GM18511 (cell line): ENCODE measurements around the gene PITPNM1.

Source experiments
- ATAC-seq: cut with Tn5 transposase; IDR thresholded peaks from one replicate; pipeline ENCODE4 v1.9.1; 2021; ENCODE audit warnings: mild to moderate bottlenecking, moderate library complexity; ENCODE audit not compliant: unreplicated experiment

PITPNM1 gene

GRCh38 chr11:67504005-67504949, 886 bp downstream of the PITPNM1 start:
- ATAC-seq, result no peak

- ATAC-seq, result no peak
These were observed 1.8 kb downstream of the PITPNM1 start for GRCh38 chr11:67503119-67504004.

GRCh38 chr11:67502328-67502979, 2.7 kb downstream of the PITPNM1 start:
- no peak for ATAC-seq

GRCh38 chr11:67501854-67502253, 3.3 kb downstream of the PITPNM1 start:
- no peak for ATAC-seq

GRCh38 chr11:67500831-67501715, 4.1 kb downstream of the PITPNM1 start:
- ATAC-seq, result no peak

GRCh38 chr11:67500484-67500821, 4.7 kb downstream of the PITPNM1 start:
- ATAC-seq, result no peak

- no peak for ATAC-seq
These were observed 5.2 kb downstream of the PITPNM1 start for GRCh38 chr11:67499808-67500483.

GRCh38 chr11:67498544-67498972, 6.6 kb downstream of the PITPNM1 start:
- ATAC-seq, result no peak

- ATAC-seq, result no peak
These were observed 7.4 kb downstream of the PITPNM1 start for GRCh38 chr11:67497656-67498291.

- ATAC-seq, result no peak
These were observed 9.1 kb downstream of the PITPNM1 start for GRCh38 chr11:67496113-67496512.

- ATAC-seq, result no peak
These were observed 9.7 kb downstream of the PITPNM1 start for GRCh38 chr11:67495234-67496005.

GRCh38 chr11:67494371-67495233, 10.6 kb downstream of the PITPNM1 start:
- no peak for ATAC-seq

- no peak for ATAC-seq
These were observed 11.4 kb downstream of the PITPNM1 start for GRCh38 chr11:67493548-67494370.

GRCh38 chr11:67492801-67493547, 12.2 kb downstream of the PITPNM1 start:
- ATAC-seq, result no peak

- ATAC-seq, result no peak
These were observed 13.0 kb downstream of the PITPNM1 start for GRCh38 chr11:67492069-67492727.
